ENCODE measurements around the gene LHX4.

The LHX4 gene

GRCh38 chr1:180225403-180225802 is 4.7 kb upstream of the LHX4 start:
- DNase-seq (ENCODE audit: low spot score), result no peak

- no peak for DNase-seq (ENCODE audit: low spot score)
Observed at GRCh38 chr1:180227861-180228647, 2.0 kb upstream of the LHX4 start.

GRCh38 chr1:180228648-180229482 is 1.2 kb upstream of the LHX4 start:
- peak; percentile 41 for DNase-seq (ENCODE audit: low spot score)

- DNase-seq (ENCODE audit: low spot score), result no peak
Observed at GRCh38 chr1:180230416-180230790, 339 bp downstream of the LHX4 start.

- no peak for DNase-seq (ENCODE audit: low spot score)
Observed at GRCh38 chr1:180230791-180231505, 884 bp downstream of the LHX4 start.

- peak; percentile 33 for DNase-seq (ENCODE audit: low spot score)
Observed at GRCh38 chr1:180231506-180231921, 1.4 kb downstream of the LHX4 start.

- no peak for DNase-seq (ENCODE audit: low spot score)
Observed at GRCh38 chr1:180231936-180232335, 1.9 kb downstream of the LHX4 start.

- no peak for DNase-seq (ENCODE audit: low spot score)
Observed at GRCh38 chr1:180232521-180233043, 2.5 kb downstream of the LHX4 start.

- no peak for DNase-seq (ENCODE audit: low spot score)
Observed at GRCh38 chr1:180233191-180234011, 3.3 kb downstream of the LHX4 start.

GRCh38 chr1:180234369-180235076 is 4.5 kb downstream of the LHX4 start:
- no peak for DNase-seq (ENCODE audit: low spot score)

GRCh38 chr1:180235077-180235501 is 5.0 kb downstream of the LHX4 start:
- DNase-seq (ENCODE audit: low spot score), result no peak

GRCh38 chr1:180235502-180236239 is 5.6 kb downstream of the LHX4 start:
- no peak for DNase-seq (ENCODE audit: low spot score)

GRCh38 chr1:180236698-180237509 is 6.8 kb downstream of the LHX4 start:
- no peak for DNase-seq (ENCODE audit: low spot score)

GRCh38 chr1:180237869-180238476 is 7.9 kb downstream of the LHX4 start:
- no peak for DNase-seq (ENCODE audit: low spot score)

GRCh38 chr1:180238675-180239074 is 8.6 kb downstream of the LHX4 start:
- no peak for DNase-seq (ENCODE audit: low spot score)

GRCh38 chr1:180239145-180240096 is 9.4 kb downstream of the LHX4 start:
- no peak for DNase-seq (ENCODE audit: low spot score)
